ENCODE results near the gene ZIM2.

GRCh38 chr19:56875717-56876116 is 35.2 kb upstream of the ZIM2 start:
- TF ChIP-seq EZH2 (IDR thresholded peaks at IDR 0.05; ENCODE audit: insufficient read depth, poor library complexity, severe bottlenecking): no peak
- TF ChIP-seq EZH2phosphoT487 (IDR thresholded peaks at IDR 0.05; ENCODE audit: insufficient read depth, low read depth): no peak

Measured in GM23248 (cell line).